Vagina (tissue), 2 donors: ENCODE results near the gene DEFB131A. TPM values are rescaled to one million over a fixed set of nuclear protein-coding genes. Genes with fewer than 3 reads are reported as not detected.
"Not testable (repeated sequence)": the region's sequence is repeated elsewhere in the genome, so short reads cannot be mapped to it uniquely, and the experiment has no call there.

Source experiments
- DNase-seq, 2 donors: peaks; one replicate each; pipeline ENCODE4 v3.0.0-alpha.2; 2017; ENCODE audit errors: extremely low spot score in 2 of 2
- H3K27ac ChIP-seq: fragments of 200-600 bp; sonication (generic); one replicate; pipeline ENCODE4 v1.5.1; 2019
- H3K27me3 ChIP-seq: fragments of 200-600 bp; sonication (generic); one replicate; pipeline ENCODE4 v1.5.1; 2019
- H3K36me3 ChIP-seq, 2 donors: fragments of 200-600 bp; sonication (generic); one replicate each; pipeline ENCODE4 v1.5.1; 2017 to 2019
- H3K4me1 ChIP-seq: fragments of 200-600 bp; sonication (generic); one replicate; pipeline ENCODE4 v1.5.1; 2019
- H3K4me3 ChIP-seq, 2 donors: fragments of 200-600 bp; sonication (generic); 1 replicate in 1 of 2; 2 replicates in 1 of 2; pipeline ENCODE4 v1.5.1; 2016 to 2019
- H3K9me3 ChIP-seq: fragments of 200-600 bp; sonication (generic); one replicate; pipeline ENCODE4 v1.5.1; 2019
- intact Hi-C: fragments of 100-400 bp; cut with DNase I; formaldehyde crosslinking; loops from one replicate; pipeline ENCODE4 v1.15.1; 2023
- total RNA-seq: library from RNA; depleted of rRNA; stranded (reverse); fragments of >200 nt; gene quantifications from one replicate; pipeline ENCODE4 v1.2.3, GENCODE V29; 2016

Gene DEFB131A
- total RNA-seq, 1 donor from 2014 or later = not detected

DNA sequence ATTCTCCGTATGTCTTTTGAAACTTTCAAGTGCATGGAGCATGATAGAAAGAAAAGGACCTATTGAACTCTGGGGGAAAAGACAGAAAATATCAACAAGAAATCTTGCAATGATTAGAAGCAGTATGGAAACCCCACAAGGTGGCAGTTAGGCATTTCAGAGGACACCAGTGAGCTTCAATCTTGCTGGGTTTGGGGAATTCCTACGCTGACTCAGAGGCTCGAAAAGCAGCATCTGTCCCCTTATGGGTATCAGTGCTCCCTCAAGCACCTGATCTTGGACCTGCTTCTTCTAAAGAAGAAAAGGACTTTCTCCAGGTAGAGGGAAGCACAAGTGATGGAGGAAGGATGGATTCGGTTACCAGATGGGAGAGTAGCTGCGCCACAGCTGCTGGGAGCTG, 10.8 kb downstream of the DEFB131A start:
- H3K4me1 ChIP-seq, H3K4me3 ChIP-seq, DNase-seq, intact Hi-C loops, H3K9me3 ChIP-seq, H3K36me3 ChIP-seq, H3K27ac ChIP-seq, H3K27me3 ChIP-seq: not testable (repeated sequence)

DNA sequence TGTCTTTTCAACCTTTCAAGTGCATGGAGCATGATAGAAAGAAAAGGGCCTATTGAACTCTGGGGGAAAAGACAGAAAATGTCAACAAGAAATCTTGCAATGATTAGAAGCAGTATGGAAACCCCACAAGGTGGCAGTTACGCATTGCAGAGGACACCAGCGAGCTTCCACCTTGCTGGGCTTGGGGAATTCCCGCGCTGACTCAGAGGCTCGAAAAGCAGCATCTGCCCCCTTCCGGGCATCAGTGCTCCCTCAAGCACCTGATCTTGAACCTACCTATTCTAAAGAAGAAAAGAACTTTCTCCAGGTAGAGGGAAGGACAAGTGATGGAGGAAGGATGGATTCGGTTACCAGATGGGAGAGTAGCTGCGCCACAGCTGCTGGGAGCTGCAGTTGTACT, 35.3 kb downstream of the DEFB131A start:
- H3K27me3 ChIP-seq, H3K4me3 ChIP-seq, H3K9me3 ChIP-seq, DNase-seq, H3K27ac ChIP-seq, intact Hi-C loops, H3K36me3 ChIP-seq, H3K4me1 ChIP-seq: not testable (repeated sequence)

DNA sequence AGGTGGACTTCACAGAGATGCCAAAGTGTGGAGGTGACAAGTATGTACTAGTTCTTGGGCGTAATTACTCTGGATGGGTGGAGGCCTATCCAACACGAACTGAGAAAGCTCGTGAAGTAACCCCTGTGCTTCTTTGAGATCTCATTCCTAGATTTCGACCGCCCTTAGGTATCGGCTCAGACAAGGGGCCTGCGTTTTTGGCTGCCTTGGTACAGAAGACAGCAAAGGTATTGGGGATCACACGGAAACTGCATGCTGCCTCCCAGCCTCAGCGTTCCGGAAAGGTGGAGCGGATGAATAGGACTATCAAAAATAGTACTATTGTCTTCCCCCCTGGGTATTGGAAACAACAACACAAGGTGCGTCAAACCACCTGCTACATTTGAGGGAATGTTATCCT, 35.9 kb downstream of the DEFB131A start:
- DNase-seq = peak in 1 of 2 donors; percentile 16
- H3K27me3 ChIP-seq, H3K36me3 ChIP-seq, intact Hi-C loops, H3K27ac ChIP-seq, H3K4me3 ChIP-seq, H3K4me1 ChIP-seq, H3K9me3 ChIP-seq: not testable (repeated sequence)

- H3K4me3 ChIP-seq, H3K9me3 ChIP-seq, H3K4me1 ChIP-seq, H3K27me3 ChIP-seq, H3K36me3 ChIP-seq, H3K27ac ChIP-seq, DNase-seq, intact Hi-C loops: not testable (repeated sequence)
Measured at GRCh38 chr4:9482871-9483270, 38.7 kb downstream of the DEFB131A start.

DNA sequence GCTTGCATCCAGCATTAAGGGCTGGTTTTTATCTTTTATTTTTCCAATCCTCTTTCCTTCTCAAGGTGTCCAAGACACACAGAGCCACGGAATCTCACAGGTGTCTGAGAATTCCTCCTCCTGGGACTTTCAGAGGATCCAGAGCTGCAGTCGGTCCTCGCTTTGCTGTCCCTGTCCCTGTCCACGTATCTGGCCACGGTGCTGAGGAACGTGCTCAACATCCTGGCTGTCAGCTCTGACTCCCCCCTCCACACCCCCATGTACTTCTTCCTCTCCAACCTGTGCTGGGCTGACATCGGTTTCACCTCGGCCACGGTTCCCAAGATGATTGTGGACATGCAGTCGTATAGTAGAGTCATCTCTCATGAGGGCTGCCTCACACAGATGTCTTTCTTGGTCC, 39.5 kb downstream of the DEFB131A start:
- H3K36me3 ChIP-seq, H3K27ac ChIP-seq, intact Hi-C loops, DNase-seq, H3K4me1 ChIP-seq, H3K4me3 ChIP-seq, H3K9me3 ChIP-seq, H3K27me3 ChIP-seq: not testable (repeated sequence)

DNA sequence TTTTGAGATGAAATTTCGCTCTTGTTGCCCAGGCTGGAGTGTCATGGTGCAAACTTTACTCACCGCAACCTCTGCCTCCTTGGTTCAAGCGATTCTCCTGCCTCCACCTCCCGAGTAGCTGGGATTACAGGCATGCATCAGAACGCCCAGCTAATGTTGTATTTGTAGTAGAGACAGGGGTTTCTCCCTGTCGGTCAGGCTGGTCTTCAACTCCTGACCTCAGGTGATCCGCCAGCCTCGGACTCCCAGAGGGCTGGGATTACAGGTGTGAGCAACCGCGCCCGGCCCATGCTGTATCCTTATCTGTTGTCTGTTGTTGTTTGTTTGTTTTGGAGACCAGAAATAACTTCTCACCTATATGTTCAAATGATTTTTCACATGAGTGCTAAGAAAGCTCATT, 42.7 kb downstream of the DEFB131A start:
- DNase-seq, H3K27ac ChIP-seq, H3K27me3 ChIP-seq, H3K4me1 ChIP-seq, intact Hi-C loops, H3K36me3 ChIP-seq, H3K9me3 ChIP-seq, H3K4me3 ChIP-seq: not testable (repeated sequence)

DNA sequence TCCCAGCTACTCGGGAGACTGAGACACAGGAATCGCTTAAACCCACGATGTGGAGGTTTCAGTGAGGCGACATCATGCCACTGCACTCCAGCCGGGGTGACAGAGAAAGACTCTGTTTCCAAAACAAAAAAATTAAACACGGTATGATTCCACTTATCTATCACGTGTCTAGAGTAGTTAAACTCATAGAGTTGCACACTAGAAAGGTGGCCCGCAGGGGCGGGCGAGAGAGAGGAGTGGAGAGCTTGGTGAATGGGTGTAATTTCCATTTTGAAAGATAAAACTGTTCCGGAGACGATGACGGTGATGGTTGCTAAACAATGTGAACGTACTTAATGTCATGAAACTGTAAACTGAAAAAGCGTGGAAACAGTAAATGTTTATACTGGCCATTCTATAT, 44.6 kb downstream of the DEFB131A start:
- intact Hi-C loops, H3K36me3 ChIP-seq, H3K27ac ChIP-seq, H3K9me3 ChIP-seq, DNase-seq, H3K27me3 ChIP-seq, H3K4me3 ChIP-seq, H3K4me1 ChIP-seq: not testable (repeated sequence)

GRCh38 chr4:9490496-9490895, 46.3 kb downstream of the DEFB131A start:
- H3K36me3 ChIP-seq, H3K27ac ChIP-seq, H3K9me3 ChIP-seq, H3K27me3 ChIP-seq, intact Hi-C loops, H3K4me1 ChIP-seq, H3K4me3 ChIP-seq: not testable (repeated sequence)
- peak in 1 of 2 donors; percentile 54 for DNase-seq

DNA sequence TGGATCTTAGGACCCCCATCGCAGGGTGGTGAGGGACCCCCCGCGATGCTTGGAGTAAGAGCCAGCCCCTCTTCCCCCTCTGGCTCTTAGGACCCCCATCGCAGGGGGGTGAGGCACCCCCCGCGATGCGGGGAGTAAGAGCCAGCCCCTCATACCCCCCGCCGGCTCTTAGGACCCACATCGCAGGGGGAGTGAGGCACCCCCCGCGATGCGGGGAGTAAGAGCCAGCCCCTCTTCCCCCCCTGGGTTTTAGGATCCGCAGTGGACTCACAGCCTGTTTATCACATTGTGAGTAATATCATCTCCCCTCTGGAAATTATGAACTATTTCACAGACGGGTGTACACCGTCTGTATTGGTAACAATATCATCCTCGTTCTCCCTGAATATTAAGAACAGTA, 46.8 kb downstream of the DEFB131A start:
- not testable (repeated sequence) for H3K9me3 ChIP-seq
- peak in 1 of 2 donors; percentile 22 for DNase-seq

GRCh38 chr4:9493589-9493988, 49.4 kb downstream of the DEFB131A start:
- H3K27ac ChIP-seq, H3K36me3 ChIP-seq, DNase-seq, H3K27me3 ChIP-seq, H3K4me3 ChIP-seq, intact Hi-C loops, H3K9me3 ChIP-seq, H3K4me1 ChIP-seq: not testable (repeated sequence)

More for the DNA sequence above, 46.8 kb downstream of the DEFB131A start:
- H3K4me1 ChIP-seq, H3K36me3 ChIP-seq, H3K4me3 ChIP-seq, H3K27ac ChIP-seq, H3K27me3 ChIP-seq, intact Hi-C loops: not testable (repeated sequence)

DNA sequence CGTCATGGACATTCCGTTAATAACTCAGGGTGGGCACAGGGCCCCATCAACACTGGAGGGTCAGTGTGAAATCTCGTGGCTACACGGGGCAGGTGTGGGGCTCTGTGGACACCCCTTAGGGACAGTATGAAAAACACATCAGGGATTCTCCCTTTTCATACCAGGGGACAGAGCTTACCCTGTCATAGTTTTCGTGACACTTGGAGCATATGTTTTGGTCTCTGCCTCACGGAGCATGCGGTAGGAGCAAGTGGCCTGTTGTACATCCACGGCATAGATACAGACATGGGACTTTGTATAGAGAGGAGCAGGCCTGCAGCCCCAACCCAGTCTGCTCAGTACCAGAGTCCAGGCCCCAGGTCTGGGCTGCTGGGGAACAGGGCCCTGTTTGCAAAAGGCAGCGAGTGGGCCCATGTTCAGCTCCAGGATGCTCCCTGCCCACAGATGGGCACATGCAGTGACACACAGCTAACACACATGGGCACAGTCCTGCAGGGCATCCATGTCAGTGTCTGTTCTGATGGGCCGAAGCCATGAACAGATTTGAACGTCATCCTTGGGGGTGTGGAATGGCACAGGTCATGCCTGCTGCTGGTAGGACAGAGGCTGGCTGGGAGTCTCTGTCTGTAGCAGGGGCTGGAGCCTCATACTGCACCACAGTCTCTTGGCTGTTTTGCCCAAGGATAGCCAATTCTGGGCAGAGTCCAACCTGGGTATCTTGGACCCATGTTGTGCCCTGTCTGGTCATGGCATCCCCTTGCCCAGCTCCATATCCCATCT, 50.2 kb downstream of the DEFB131A start:
- H3K27me3 ChIP-seq, H3K27ac ChIP-seq, intact Hi-C loops, H3K4me1 ChIP-seq, H3K4me3 ChIP-seq, H3K9me3 ChIP-seq, H3K36me3 ChIP-seq: not testable (repeated sequence)
- DNase-seq = peak in 1 of 2 donors; percentile 69

DNA sequence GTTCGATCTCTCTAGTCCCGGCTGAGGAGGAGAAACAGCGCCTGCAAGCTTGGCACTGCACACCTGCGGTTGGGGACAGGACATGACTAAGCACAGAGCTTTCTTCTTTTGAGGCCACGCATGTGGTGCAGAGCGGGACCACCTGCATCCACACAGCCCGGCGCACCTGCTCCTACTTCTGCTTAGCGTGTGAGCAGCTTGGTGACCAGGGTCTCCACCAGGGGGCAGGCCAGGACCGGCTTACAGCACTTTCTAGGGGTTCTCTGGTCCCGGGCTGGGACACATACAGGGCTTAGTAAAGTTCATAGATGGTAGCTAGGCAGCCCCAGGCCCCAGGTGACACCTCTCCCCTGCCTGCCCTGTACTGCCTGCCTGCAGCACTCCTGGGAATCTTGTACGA, 51.2 kb downstream of the DEFB131A start:
- H3K4me3 ChIP-seq, intact Hi-C loops, H3K9me3 ChIP-seq, H3K27me3 ChIP-seq, H3K36me3 ChIP-seq, H3K27ac ChIP-seq, H3K4me1 ChIP-seq: not testable (repeated sequence)
- DNase-seq = peak in 1 of 2 donors; percentile 60

GRCh38 chr4:9497575-9498467, 53.6 kb downstream of the DEFB131A start:
- H3K27ac ChIP-seq, H3K36me3 ChIP-seq, H3K9me3 ChIP-seq, intact Hi-C loops, H3K27me3 ChIP-seq, H3K4me1 ChIP-seq: not testable (repeated sequence)
- H3K4me3 ChIP-seq = peak overlapping the region in 1 of 2 donors; percentile 13
- DNase-seq = peak in 1 of 2 donors; percentile 47
